GM19035 (cell line): Measurements from ENCODE around the gene ZFR2.
"Not testable (repeated sequence)": the region's sequence is repeated elsewhere in the genome, so short reads cannot be mapped to it uniquely, and the experiment has no call there.

ENCODE experiments used
- ATAC-seq: cut with Tn5 transposase; IDR thresholded peaks from one replicate; pipeline ENCODE4 v1.9.1; 2021; ENCODE audit not compliant: unreplicated experiment

ZFR2 gene

DNA sequence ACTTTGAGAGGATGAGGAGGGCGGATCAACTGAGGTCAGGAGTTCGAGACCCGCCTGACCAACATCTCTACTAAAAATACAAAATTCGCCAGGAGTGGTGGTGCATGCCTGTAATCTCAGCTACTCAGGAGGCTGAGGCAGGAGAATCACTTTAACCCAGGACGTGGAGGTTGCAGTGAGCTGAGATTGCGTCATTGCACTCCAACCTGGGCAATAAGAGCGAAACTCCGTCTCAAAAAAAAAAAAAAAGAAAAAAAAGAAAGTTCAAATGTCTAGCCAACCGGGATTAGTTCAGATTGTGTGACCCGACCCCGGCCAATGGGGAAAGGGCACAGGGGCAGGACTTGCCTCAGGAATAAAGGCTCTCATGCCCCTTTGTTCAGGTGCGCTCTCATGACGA lies 5.9 kb upstream of the ZFR2 start:
- not testable (repeated sequence) for ATAC-seq

GRCh38 chr19:3873151-3873550 lies 4.3 kb upstream of the ZFR2 start:
- no peak for ATAC-seq

DNA sequence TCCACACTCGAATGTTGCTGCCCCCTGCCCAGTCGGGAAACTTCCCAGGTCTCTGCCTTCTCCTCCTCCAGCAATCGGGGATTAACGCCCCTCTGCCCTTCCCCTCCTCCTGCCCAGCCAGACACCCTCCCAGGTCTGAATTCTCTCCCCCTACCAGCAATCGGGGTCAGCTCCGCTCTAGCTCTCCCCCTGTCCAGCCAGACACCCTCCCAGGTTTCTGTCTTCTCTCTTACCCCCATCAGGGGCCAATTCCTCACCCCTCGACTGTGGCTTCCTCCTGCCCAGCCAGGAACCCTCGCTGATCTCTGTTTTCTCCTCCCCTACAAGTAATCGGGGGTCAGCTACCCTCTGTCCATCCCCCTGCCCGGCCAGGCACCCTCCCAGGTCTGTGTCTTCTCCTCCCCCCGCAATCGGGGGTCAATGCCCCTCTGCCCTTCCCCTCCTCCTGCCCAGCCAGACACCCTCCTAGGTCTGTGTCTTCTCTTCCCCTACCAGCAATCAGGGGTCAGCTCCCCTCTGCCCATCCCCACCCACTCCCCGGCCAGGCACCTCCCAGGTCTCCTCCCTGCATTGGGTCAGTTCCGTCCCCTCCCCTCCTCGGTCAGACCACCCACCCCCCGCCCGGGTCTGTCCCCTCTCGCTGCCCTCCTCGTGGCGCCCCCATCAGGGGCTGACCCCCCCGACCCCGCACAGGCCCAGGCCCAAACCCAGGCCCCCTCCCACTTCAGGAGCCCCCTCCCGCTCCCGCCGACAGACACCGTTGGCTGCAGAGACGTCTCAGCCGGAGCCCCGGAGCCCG lies 668 bp downstream of the ZFR2 start:
- ATAC-seq = no peak

DNA sequence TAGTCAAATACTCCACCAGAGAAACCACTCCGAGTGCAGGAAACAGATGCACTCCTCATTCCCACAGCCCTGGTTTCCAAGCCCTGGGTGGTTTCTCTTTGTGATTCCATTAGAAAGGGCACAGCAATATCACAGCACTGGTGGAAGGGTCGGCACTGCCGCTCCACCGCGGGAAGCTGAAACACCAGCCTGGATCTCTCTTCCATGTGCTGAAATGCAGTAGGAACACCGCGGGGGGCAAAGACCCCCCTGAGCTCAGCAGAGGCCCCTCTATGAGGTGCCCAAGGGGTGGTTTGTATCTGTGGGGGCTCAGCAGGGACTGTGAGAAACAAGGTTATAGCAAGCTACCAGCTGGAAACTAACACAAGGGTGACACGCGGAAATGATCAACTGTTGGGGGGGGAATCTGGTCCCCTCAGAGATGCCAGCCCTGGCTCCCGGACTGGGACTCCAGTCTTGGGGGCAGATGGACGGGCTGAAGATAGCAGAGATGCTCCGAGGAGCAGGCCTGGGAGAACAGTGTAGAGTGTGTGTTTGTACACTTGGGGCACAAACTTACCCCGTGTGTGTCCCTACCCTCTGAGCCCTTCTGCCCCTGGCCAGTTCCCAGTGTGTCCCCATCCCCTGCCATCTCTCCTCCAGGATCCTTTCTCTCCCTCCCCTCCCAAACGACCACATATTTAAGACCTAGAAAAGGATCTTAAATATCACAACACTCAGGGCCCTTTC lies 1.8 kb downstream of the ZFR2 start:
- ATAC-seq = no peak

DNA sequence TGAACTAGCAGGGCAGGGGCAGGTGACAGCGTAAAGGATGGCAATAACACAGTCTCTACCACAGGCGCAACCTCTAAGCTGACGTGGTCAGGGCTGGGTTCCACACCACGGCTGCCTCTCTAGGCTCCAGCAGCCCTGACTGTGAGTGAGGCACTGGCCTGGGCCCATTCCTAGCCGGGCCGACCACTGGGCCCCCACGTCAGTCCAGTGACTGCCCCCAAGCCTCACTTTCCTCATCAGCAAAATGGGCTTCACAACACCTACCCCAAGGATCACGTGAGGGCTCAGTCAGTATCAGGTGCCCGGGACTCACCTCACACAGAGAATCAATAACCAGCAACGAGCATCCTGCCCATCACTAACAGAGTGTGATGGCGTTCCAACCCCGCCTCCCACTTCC lies 5.2 kb downstream of the ZFR2 start:
- ATAC-seq = no peak

DNA sequence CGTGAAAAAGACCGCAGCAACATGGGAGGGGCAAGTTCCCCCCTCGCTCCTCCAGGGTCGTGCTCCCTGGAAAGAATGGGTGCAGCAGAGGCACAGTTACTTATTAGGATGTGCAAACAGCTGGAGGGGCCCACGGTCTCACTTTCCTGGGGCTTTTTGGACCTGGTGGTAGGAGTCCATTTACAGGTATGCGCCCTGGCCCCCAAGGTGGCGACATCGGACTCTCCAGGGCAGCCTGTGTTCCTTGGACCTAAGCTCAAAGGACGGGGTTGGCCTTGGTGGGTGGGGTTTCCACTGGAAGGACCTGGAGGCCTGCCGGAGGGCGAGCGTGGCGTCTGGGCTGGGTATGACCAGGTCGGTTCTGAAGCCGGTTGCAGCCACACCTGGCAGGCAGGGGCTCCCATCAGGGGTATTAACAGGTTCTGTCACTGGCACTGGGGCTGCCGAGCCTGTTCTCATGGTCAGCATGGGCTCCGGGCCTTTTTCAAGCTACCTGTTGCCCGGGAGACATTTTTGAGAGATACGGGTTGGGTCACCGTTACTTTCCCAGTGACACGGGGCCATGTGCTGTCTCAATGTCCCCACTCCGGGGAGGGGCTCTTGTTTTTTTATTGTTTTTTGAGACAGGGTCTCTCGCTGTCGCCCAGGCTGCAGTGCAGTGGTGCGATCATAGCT lies 5.9 kb downstream of the ZFR2 start:
- no peak for ATAC-seq

DNA sequence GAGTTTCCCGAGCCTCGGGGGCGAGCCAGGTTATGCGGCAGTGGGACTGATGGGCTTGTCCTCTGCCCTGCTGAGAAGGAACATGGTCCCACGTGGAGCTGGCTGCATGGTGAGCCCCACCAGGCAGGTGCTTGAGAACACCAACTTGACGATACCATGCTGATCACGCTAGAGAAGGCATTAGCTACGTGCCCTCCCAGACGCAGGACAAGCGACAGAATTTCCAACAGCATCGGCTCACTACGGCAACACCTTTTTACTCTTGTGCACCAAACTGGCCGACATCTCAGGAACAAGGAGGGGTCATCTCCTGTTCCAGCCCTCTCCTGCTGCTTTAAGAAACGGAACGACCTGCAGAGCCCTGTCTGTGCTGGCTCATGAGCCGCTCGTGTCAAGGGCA lies 8.3 kb downstream of the ZFR2 start:
- no peak for ATAC-seq

DNA sequence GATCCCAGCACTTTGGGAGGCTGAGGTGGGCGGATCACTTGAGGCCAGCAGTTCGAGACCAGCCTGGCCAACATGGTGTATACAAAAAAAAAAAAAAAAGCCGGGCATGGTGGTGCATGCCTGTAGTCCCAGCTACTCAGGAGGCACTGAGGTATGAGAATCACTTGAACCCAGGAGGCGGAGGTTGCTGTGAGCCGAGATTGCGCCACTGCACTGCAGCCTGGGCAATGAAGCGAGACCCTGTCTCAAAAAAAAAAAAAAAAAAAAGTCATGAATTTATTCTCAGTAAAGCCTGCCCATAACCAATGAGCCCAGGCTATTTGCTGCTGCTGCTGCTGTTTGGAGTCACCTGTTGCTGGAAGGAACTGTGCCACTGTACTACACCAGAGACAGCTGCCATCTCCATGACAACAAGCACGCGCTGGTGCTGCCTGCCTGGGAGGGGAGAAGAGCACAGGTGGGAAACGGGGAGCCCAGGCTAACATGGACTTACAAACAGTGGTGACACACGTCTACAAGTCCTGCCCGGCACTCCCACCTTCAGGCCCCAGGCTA lies 11.3 kb downstream of the ZFR2 start:
- ATAC-seq = no peak

DNA sequence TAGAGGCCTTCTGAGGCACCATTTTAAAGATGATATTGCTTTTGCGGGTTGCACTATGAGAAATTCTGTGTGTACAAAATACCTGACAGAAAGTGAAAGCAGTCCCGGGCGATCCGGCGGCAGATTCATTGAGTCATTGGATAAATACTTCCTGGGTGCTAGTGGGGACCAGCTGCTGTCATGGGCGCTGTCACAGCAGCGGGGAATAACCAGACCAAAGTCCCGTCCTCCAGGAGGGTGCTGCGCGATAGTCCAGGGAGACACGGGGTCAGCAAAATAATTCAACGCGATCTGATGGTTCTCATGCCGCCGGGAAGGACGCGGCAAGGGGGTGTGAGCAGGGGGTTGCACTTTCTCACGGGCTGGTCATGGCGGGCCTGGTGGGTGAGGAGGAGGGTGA lies 13.5 kb downstream of the ZFR2 start:
- ATAC-seq = no peak

DNA sequence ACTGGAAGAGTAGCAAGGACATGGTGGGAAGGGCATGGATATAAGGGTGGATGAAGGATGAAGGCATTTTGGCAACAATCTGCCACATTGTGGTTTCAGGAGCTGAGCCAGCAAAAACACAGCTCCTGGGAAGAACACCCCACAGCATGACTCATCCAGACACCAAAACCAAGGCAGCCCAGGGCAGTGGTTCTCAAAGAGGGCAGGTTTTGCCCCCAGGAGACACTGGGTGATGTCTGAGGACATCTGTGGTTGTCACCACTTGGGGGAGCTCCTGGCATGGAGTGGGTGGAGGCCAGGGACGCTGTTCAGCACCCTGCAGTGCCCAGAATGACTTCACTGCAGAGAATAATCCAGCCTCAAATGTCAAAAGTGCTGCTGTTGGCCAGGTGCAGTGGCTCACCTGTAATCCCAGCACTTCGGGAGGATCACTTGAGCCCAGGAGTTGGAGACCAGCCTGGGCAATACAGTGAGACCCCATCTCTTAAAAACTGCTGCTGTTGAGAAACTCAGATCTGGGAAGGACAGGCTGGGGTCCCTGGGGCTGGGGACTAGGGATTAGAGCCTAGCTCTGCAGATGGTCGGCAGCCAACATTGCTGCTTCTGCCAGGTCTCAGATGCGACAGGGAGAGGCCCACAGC lies 16.1 kb downstream of the ZFR2 start:
- ATAC-seq = no peak

DNA sequence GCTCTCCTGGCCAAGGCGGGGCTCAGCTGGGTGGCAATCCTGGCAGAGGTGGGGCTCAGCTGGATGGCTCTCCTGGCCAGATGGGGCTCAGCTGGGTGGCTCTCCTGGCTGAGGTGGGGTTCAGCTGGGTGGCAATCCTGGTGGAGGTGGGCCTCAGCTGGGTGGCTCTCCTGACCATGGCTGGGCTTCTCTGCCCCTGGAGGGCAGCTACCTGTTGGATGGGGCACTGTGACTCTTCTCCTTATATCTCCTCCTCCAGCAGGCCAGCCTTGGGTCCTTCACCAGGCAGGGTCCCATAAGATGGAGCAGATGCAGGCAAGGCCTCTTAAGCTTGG lies 16.7 kb downstream of the ZFR2 start:
- no peak for ATAC-seq

DNA sequence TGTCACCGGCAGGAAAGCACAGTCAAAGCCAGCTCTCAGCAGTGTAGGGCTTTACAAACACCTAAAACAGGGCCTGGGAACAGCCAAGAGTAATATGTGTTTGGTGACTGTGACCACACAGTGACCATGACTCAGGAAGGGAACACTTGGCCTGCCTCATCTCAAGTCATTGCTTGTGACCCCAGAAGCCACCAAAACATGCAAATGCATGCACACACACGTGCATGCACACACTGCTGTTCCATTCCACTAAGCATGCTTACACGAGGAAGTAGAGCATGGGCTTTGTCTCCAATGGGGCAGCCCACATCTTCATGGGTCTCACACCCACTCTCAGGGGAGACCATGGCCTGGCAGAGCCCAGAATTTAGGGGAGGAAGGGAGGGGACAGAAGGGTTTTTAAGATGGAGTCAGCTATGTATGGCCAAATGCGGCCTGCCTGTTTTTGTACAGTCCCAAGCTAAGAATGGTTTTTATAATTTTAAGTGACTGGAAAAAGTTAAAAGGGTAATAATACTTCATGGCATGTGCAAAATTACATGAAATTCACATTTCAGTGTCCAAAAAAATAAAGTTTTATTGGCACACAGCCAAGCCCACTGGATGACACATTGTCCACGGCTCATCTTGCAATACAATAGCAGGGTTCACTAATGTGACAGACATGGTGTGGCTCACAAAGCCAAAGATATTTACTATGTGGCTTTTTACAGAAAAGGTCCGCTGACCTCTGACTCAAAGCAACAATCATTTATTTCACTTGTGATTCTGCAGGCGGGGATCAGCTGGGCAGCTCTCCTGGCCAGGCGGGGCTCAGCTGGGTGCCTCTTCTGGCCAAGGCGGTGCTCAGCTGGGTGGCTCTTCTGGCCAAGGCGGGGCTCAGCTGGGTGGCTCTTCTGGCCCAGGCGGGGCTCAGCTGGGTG lies 17.3 kb downstream of the ZFR2 start:
- ATAC-seq = no peak

- no peak for ATAC-seq
These were observed 18.4 kb downstream of the ZFR2 start for GRCh38 chr19:3850320-3850972.

GRCh38 chr19:3849787-3850186 lies 19.1 kb downstream of the ZFR2 start:
- no peak for ATAC-seq

- no peak for ATAC-seq
These were observed 19.7 kb downstream of the ZFR2 start for GRCh38 chr19:3849092-3849491.

- no peak for ATAC-seq
These were observed 24.2 kb downstream of the ZFR2 start for GRCh38 chr19:3844596-3844995.

DNA sequence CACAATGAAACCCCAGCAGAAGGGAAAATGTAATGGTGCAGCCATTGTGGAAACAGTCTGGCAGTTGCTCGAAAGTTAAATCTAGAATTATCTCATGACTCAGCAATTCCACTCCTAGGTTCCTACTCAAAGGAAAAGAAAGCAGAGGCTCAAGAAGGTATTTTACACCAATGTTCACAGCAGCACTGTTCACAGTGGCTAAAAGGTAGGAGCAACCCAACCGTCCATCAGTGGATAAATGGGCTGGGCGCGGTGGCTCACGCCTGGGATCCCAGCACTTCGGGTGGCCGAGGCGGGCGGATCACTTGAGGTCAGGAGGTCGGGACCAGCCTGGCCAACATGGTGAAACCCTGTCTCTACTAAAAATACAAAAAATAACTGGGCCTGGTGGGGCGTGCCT lies 25.9 kb downstream of the ZFR2 start:
- ATAC-seq = no peak

DNA sequence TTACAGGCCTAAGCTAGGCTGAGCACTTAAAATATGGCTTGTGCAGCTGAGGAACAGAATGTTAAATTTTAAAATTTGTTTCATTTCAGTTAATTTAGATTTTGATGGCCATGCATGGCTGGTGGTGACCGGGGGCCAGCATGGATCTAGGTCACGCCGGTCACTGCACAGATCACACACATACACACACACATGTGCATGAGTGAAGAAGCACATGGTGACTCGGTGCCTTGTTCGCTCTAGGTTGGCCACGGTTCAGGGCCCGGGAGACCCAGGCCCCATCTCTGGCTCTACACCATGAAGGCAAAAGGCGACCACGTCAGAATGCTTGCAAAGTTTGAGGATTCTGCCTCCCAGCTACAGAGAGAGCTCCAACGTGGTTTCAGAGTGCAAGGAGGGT lies 28.0 kb downstream of the ZFR2 start:
- no peak for ATAC-seq

GRCh38 chr19:3839941-3840340 lies 28.9 kb downstream of the ZFR2 start:
- ATAC-seq = no peak

DNA sequence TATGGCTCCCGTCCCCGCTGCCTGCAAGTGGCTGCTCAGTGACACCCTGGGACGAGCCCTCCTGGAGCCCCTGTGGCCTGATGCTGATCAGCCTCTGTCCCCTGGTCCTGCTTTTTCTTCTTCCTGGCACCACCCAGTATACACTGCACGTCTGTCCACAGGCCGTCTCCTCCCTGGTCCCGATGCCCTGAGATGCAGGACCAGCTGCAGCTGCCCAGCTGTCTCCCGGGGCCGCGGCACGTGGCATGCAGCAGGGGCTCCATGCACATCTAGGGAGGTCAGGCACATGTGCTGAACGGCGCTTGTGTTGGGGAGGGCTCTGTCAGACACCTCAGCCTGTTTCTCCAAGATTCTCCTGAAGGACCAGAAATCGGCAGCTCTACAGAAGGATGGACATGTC lies 30.2 kb downstream of the ZFR2 start:
- ATAC-seq = no peak
